Right lobe of liver (tissue), 4 donors: Measurements from ENCODE around the gene APLF.

ENCODE experiments used
- POLR2A ChIP-seq: fragments of 450-650 bp; IDR thresholded peaks from one replicate; pipeline ENCODE4 v1.6.1; 2017; ENCODE audit warnings: antibody characterized with exemption, mild to moderate bottlenecking
- TF ChIP-seq, protein P1 (sequence below), 4 donors: fragments of 200-600 bp in 3 of 4; fragments of 450-650 bp in 1 of 4; IDR thresholded peaks; one replicate each; pipeline versions ENCODE4 v1.5.1 to v1.8.0; 2016 to 2022; ENCODE audit warnings: antibody characterized with exemption in 4 of 4, mild to moderate bottlenecking in 2 of 4
- donor health status: DM: no; HTN: no; CAD: no.
- donor health status: DM: no; HTN: no; CAD: no.
- donor health status: DM: no; HTN: yes; CAD: no.

DNA sequence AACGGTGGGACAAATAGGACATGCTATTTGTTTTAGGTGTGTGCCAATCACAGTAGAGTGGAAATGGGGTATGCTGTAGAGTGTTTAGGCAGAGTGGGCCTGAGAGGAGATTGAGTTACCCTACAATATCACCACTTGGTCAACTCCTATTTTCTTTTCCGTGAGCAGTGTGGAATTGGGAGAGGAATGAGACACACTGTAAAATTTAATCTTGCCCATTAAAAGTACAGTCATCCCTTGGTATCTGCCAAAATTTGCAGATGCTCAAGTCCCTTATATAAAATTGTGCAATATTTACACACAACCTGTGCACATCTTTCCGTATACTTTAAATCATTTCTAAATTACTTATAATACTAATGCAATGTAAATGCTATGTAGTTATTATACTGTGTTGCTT, 12.7 kb upstream of the APLF start:
- TF ChIP-seq, protein P1, sequence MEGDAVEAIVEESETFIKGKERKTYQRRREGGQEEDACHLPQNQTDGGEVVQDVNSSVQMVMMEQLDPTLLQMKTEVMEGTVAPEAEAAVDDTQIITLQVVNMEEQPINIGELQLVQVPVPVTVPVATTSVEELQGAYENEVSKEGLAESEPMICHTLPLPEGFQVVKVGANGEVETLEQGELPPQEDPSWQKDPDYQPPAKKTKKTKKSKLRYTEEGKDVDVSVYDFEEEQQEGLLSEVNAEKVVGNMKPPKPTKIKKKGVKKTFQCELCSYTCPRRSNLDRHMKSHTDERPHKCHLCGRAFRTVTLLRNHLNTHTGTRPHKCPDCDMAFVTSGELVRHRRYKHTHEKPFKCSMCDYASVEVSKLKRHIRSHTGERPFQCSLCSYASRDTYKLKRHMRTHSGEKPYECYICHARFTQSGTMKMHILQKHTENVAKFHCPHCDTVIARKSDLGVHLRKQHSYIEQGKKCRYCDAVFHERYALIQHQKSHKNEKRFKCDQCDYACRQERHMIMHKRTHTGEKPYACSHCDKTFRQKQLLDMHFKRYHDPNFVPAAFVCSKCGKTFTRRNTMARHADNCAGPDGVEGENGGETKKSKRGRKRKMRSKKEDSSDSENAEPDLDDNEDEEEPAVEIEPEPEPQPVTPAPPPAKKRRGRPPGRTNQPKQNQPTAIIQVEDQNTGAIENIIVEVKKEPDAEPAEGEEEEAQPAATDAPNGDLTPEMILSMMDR (IDR thresholded peaks at IDR 0.05) = no peak
- no peak for TF ChIP-seq POLR2A
